ENCODE data around the gene TMEM63B.
"Not testable (repeated sequence)": the region's sequence is repeated elsewhere in the genome, so short reads cannot be mapped to it uniquely, and the experiment has no call there.

Gene TMEM63B

GRCh38 chr6:44180886-44181285, 53.5 kb downstream of the TMEM63B start:
- ATAC-seq: no peak

DNA sequence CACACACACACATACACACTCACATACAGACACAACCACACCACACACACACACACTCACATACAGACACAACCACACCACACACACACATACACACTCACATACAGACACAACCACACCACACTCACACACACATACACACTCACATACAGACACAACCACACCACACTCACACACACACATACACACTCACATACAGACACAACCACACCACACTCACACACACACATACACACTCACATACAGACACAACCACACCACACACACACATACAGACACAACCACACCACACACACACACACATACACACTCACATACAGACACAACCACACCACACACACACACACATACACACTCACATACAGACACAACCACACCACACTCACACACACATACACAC, 54.4 kb downstream of the TMEM63B start:
- ATAC-seq: not testable (repeated sequence)

More at GRCh38 chr6:44180886-44181285, 53.5 kb downstream of the TMEM63B start:
- no peak for TF ChIP-seq GLIS3 (CRISPR knock-in tag; IDR thresholded peaks at IDR 0.05)
- no peak for TF ChIP-seq ARNTL (CRISPR knock-in tag; IDR thresholded peaks at IDR 0.05; ENCODE audit: borderline replicate concordance, low read depth)
- TF ChIP-seq ISL1 (CRISPR knock-in tag; IDR thresholded peaks at IDR 0.05): no peak
- TF ChIP-seq RARB (CRISPR knock-in tag; IDR thresholded peaks at IDR 0.05): no peak
- no peak for TF ChIP-seq TSHZ2 (CRISPR knock-in tag; IDR thresholded peaks at IDR 0.05)
- no peak for TF ChIP-seq ZFP30 (CRISPR knock-in tag; IDR thresholded peaks at IDR 0.05)
- no peak for TF ChIP-seq PPARA (CRISPR knock-in tag; IDR thresholded peaks at IDR 0.05; ENCODE audit: borderline replicate concordance)
- no peak for TF ChIP-seq OSR1 (CRISPR knock-in tag; IDR thresholded peaks at IDR 0.05)
- no peak for TF ChIP-seq TCF4 (CRISPR knock-in tag; IDR thresholded peaks at IDR 0.05; ENCODE audit: borderline replicate concordance)
- no peak for TF ChIP-seq SNAI2 (CRISPR knock-in tag; IDR thresholded peaks at IDR 0.05)
- TF ChIP-seq ZNF565 (CRISPR knock-in tag; conservative IDR thresholded peaks at IDR 0.05; ENCODE audit: low read depth): no peak
- TF ChIP-seq ZFP3 (CRISPR knock-in tag; IDR thresholded peaks at IDR 0.05): no peak
- no peak for TF ChIP-seq TOX (CRISPR knock-in tag; IDR thresholded peaks at IDR 0.05; ENCODE audit: borderline replicate concordance)

DNA sequence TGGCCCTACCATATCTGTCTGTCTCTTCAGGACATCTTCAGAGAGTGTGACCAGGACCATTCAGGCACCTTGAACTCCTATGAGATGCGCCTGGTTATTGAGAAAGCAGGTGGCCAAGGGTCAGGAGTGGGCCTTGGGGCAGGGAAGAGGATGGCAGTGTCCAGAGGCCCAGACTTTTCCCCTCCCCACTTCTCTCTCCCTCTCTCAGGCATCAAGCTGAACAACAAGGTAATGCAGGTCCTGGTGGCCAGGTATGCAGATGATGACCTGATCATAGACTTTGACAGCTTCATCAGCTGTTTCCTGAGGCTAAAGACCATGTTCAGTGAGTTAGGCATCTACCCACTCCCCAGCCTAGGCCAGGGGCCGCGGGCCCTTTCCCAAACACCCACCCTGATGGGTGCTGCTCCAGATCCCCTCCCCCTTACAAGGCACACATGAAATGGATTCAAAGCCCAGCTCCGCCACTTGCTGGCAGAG, 55.6 kb downstream of the TMEM63B start:
- ATAC-seq: no peak
- TF ChIP-seq GLIS3 (CRISPR knock-in tag; IDR thresholded peaks at IDR 0.05): no peak
- no peak for TF ChIP-seq BACH2 (CRISPR knock-in tag; IDR thresholded peaks at IDR 0.05; ENCODE audit: borderline replicate concordance)
- no peak for TF ChIP-seq RARB (CRISPR knock-in tag; IDR thresholded peaks at IDR 0.05)
- TF ChIP-seq, protein P1, sequence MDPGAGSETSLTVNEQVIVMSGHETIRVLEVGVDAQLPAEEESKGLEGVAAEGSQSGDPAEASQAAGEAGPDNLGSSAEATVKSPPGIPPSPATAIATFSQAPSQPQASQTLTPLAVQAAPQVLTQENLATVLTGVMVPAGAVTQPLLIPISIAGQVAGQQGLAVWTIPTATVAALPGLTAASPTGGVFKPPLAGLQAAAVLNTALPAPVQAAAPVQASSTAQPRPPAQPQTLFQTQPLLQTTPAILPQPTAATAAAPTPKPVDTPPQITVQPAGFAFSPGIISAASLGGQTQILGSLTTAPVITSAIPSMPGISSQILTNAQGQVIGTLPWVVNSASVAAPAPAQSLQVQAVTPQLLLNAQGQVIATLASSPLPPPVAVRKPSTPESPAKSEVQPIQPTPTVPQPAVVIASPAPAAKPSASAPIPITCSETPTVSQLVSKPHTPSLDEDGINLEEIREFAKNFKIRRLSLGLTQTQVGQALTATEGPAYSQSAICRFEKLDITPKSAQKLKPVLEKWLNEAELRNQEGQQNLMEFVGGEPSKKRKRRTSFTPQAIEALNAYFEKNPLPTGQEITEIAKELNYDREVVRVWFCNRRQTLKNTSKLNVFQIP (CRISPR knock-in tag; IDR thresholded peaks at IDR 0.05; ENCODE audit: borderline replicate concordance, low read depth): no peak
- TF ChIP-seq ZC3H10 (CRISPR knock-in tag; IDR thresholded peaks at IDR 0.05): no peak
- TF ChIP-seq ZFP3 (CRISPR knock-in tag; IDR thresholded peaks at IDR 0.05): no peak
- TF ChIP-seq ZNF8 (CRISPR knock-in tag; IDR thresholded peaks at IDR 0.05): no peak
- TF ChIP-seq ZFP30 (CRISPR knock-in tag; IDR thresholded peaks at IDR 0.05): no peak
- no peak for TF ChIP-seq OSR1 (CRISPR knock-in tag; IDR thresholded peaks at IDR 0.05)
- no peak for TF ChIP-seq TSHZ2 (CRISPR knock-in tag; IDR thresholded peaks at IDR 0.05)

DNA sequence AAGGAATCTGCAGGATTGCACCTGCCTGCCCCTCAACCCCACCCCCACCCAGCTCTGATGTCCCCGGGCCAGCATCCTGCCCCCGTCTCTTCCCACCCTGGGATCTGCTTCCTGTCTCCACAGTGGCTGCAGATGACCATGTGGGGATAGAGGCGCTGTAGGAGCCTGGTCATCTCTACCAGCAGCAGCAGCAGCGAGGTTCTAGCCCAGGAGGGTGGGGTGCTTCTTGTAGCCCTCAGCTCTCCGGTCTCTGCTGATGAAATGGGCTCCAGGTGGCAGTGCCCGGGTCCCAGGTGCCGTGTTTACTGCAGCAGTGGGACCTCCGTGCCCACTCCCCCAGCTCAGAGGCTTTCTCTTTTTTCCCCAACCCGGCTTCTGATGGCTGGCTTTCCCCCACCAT, 56.4 kb downstream of the TMEM63B start:
- no peak for ATAC-seq
- TF ChIP-seq ZFP30 (CRISPR knock-in tag; IDR thresholded peaks at IDR 0.05): no peak
- no peak for TF ChIP-seq ZFP3 (CRISPR knock-in tag; IDR thresholded peaks at IDR 0.05)
- no peak for TF ChIP-seq RARB (CRISPR knock-in tag; IDR thresholded peaks at IDR 0.05)

- ATAC-seq: not testable (repeated sequence)
These were observed 58.0 kb downstream of the TMEM63B start for GRCh38 chr6:44185356-44185755.

Data from SK-N-SH treated with all-trans-retinoic acid at 6 μM for 48 hours (cell line).